Dermis microvascular lymphatic vessel endothelial cell (primary cell): ENCODE results near the gene FASTKD3. TPM values are rescaled to one million over a fixed set of nuclear protein-coding genes. Genes with fewer than 3 reads are reported as not detected.

ENCODE experiments used
- DNase-seq, 2 donors: peaks; one replicate each; pipeline versions ENCODE4 v3.0.0 to v3.0.0-alpha.2; 2010; ENCODE audit warnings: low read depth in 2 of 2
- total RNA-seq: library from RNA; depleted of rRNA; stranded (reverse); fragments of >200 nt; gene quantifications from 2 replicates; pipeline ENCODE4 v1.2.1, GENCODE V29; 2014

The FASTKD3 gene
- total RNA-seq, 1 donor from 2014 or later, result 7.8 TPM

DNA sequence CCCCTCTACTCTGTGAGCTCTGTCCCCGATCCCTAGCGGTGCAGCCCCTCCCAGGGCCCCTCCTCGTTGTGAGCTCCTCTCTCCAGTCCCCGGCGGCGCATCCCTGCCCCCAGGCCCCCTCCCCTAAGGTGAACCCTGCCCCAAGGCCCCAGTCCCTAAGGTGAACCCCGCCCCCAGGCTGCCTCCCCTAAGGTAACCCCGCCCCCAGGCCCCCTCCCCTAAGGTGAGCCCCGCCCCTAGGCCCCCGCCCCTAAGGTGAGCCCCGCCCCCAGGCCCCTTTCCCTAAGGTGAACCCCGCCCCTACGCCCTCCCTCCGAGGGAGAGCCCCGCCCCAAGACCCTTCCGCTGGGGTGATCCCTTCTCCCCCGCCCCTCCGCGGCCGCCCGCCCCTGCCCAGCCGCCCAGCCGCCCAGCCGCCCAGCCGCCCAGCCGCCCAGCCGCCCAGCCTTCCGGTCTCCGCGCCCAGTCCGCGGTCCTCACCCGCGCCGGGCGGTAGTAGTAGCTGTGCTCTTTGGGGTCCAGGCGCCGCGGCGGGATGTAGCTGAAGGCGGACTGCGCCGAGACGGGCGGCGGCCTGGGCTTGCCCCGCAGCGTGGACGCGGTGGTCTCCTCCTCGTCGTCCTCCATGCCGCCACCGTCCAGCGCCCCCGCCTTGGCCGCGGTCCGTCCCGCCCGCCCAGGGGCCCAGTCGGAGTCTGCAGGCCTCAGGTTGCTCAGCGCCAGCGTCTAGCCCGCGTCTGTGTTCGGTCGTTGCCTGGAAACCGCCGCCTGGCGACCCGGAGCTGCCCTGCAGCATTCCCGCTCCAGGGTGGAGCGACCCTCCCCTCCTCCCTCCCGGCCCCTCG, 18.2 kb downstream of the FASTKD3 start, which contains the start of gene CFAP90:
Gene CFAP90 (minus strand): TSS at position 739 of the 845 bp plus-strand sequence. CDS start 112 bp downstream, at position 627.
- DNase-seq, result peak; percentile 12 to 44

GRCh38 chr5:7849681-7850394, 19.0 kb downstream of the FASTKD3 start:
- DNase-seq, result no peak

DNA sequence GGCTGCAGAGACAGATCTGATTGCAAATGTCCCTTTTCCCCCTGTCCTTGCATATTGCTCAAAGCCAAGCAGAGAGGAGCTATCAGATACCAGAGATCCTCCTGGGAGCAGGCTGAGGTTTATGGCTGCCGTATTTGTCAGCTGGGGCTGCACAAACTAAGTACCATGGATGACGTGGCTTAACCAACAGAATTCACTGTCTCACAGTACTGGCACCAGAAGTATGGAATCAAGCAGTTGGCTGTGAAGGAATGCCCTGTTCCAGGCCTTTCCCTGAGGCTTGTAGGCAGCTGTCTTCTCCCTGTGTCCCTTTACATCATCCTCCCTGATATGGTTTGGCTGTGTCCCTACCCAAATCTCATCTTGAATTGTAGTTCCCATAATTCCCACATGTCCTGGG, 20.5 kb downstream of the FASTKD3 start:
- DNase-seq, result no peak

- DNase-seq, result no peak
These were observed 22.5 kb downstream of the FASTKD3 start for GRCh38 chr5:7846327-7846726.

GRCh38 chr5:7845557-7845956, 23.3 kb downstream of the FASTKD3 start:
- no peak for DNase-seq

DNA sequence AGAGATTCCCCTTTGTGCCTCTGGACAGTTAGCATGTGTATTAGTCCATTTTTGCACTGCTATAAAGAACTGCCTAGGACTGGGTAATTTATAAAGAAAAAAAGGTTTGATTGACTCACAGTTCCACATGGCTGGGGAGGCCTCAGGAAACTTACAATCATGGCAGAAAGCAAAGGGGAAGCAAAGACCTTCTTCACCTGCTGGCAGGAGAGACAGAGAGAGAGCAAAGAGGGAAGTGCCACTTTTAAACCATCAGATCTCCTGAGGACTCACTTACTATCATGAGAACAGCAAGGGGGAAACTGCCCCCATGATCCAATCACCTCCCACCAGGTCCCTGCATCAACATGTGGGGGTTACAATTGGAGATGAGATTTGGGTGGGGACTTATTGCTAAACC, 23.9 kb downstream of the FASTKD3 start:
- no peak for DNase-seq

- DNase-seq, result no peak
These were observed 26.3 kb downstream of the FASTKD3 start for GRCh38 chr5:7842531-7842930.

DNA sequence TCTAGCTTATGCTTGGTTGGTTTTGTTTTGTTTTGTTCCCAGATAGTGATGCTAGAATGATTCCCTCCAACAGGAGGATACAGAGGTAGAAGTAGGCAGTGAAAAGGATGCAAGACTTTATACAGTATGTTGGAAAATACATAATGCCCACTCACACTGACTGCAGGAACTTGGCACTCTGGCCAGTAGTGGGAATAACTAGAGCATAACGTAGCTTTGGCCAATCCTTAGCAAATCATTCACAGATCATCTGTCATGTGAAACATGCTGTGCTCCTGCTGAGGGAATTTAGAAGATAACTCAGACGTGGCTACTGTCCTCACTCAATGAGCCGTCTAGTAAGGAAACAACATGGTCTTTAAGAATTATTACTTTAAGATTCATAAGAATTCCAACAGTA, 31.4 kb downstream of the FASTKD3 start:
- no peak for DNase-seq

DNA sequence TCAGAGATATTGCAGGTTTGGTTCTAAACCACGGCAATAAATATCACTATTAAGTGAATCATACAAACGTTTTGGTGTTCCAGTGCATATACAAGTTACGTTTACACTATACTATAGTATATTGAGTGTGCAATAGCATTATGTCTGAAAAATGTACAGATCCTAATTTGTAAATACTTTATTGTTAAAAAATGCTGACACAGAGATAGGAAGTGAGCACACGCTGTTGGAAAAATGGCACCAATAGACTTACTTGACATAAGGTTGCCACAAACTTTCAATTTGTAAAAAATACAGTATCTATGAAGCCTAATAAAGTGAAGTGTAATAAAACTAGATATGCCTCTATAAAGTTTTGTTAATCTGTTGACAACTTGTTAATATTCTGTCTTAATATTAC, 33.8 kb downstream of the FASTKD3 start:
- no peak for DNase-seq

DNA sequence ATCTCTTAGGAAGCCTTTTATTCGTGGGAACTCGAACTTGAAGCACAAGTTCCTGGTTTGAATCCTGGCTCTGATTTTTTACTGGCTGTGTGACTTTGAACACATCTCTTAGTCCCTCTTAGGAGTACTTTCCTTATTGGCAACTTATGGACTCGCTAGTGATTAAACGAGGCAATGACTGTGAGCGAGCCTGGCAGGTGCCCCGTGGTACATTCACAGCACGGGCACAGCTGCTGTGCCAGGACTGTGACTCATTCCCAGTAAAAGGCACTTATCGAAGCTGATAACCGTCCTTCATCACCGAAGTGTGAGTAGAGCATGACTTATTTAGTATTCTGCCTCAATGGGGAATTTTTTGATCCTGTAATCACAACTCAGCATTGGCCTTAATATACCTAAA, 40.6 kb downstream of the FASTKD3 start:
- no peak for DNase-seq

DNA sequence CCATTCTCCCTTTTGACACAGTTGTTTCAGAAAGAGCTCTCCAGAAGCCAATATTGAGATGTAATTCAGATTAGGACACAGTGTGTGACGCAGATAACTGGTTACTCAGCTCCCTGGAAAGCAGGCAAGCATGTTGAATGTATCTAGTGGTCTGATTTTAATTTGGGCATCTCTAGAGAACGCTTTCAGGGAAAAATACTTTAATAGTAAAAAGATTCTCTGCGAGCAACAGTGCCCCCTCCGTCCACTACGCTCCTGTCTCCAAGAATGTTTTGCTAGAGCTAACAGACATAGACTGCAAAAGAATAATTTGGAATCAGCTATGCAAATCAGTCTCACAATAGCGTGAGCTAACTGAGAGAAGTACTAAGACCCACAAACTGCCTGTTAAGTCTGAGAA, 41.2 kb downstream of the FASTKD3 start:
- DNase-seq, result no peak

GRCh38 chr5:7825630-7826029, 43.2 kb downstream of the FASTKD3 start:
- DNase-seq, result no peak

DNA sequence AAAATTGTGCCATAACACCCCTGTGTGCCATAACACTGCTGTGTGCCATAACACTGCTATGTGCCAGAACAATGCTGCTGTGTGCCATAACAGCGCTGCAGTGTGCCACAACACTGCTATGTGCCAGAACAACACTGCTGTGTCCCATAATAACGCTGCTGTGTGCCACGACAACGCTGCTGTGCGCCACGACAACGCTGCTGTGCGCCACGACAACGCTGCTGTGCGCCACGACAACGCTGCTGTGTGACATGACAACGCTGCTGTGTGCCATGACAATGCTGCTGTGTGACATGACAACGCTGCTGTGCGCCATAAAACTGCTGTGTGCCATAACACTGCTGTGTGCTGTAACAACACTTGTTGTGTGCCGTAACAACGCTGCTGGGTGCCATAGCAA, 43.8 kb downstream of the FASTKD3 start:
- DNase-seq, result no peak

GRCh38 chr5:7823594-7823993, 45.2 kb downstream of the FASTKD3 start:
- DNase-seq, result no peak

DNA sequence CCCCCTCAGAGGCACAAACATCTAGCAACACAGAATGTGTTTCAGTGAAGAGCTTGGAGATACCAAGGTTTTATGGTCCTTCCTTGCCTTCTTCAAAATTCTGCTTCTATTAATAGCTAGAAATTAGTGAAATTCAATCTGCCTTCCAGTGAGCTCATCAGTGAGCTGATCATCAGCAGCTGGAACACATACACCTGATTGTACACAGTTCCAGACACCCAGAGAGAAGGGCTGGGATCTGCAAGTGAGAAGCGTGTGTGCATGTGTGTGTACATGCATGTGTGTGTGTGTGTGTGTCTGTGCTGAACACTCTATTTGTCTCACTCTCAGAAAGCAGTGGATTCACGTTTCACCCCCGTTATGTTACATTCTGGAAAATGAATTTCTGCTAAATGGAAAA, 46.4 kb downstream of the FASTKD3 start:
- DNase-seq, result no peak

DNA sequence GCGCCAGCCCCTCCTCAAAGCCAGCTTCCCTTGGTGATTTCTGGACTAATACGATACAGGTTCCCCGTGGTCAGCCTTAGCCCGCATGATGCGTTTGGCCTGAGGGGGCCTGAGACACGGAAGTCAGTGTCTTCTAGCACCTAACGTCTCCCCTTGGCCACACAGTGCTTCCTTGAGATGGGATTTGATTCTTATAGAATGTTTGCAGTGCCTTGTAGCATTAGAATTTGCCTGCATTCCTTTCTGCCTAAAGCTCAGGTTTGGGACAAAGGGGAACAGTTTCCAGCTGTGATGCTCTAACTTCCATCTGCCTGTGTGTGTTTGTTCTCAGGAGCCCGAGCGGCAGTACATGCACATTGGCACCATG, 52.3 kb downstream of the FASTKD3 start:
- no peak for DNase-seq

DNA sequence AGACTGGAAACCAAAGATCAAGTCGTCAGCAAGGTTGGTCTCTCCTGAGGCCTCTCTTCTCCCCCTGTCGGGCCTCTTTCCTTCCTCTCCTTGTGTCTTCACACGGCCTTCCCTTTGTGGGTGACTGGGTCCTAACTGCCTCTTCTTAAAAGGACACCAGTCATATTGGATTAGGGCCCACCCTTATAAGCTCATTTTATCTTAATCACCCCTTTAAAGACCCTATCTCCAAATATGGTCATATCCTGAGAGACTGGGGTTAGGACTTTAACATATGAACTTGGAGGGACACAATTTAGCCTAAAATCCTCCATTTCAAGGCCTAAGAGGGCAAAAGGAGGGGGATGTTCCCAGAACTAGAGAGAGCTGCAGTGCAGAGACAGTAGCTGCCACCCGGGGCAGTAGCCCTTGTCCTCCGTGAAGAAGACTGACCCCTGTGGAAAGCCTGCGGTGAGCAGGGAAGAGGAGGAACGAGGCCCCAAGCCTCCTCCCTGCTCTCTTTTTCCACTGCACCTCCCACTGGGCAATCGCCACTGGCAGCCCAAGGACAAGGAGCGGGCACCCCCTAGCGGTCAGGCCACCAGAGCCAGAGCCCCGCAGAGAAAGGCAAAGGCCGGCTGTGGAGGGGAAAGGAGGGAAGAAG, 52.8 kb downstream of the FASTKD3 start:
- DNase-seq, result peak; percentile 20 to 51

GRCh38 chr5:7814816-7815215, 54.0 kb downstream of the FASTKD3 start:
- DNase-seq, result no peak

- no peak for DNase-seq
These were observed 55.3 kb downstream of the FASTKD3 start for GRCh38 chr5:7813576-7813975.

DNA sequence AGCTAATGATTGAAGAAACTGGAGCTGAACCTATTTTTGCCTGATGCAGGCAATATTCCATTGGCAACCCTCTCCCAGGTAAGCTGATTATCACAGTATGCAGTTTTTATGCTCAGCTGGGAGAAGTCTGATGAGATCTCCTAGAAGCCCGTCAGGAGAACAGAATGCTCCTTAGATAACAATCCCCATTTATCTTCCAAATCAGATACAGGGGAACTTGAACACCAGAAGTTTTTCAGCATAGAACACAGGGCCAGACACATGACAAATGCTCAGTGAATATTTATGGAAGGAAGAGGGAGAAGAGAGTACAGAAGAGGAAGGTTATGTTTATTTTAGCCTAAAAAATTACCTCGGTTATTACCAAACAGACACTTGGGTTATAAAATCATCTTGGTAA, 55.8 kb downstream of the FASTKD3 start:
- DNase-seq, result no peak

GRCh38 chr5:7811715-7812114, 57.1 kb downstream of the FASTKD3 start:
- DNase-seq, result no peak
